Karpas-422 (cell line): ENCODE data around the gene KCNK1. TPM values are rescaled to one million over a fixed set of nuclear protein-coding genes. Genes with fewer than 3 reads are reported as not detected.

Experiments used
- DNase-seq: peaks from one replicate; pipeline ENCODE4 v3.0.0-alpha.2; 2015
- H2AFZ ChIP-seq: fragments of 200-600 bp; sonication (generic); 2 replicates; pipeline ENCODE4 v1.6.1; 2014; ENCODE audit warnings: antibody characterized with exemption, low read length, mixed read lengths
- H3K27ac ChIP-seq: fragments of 200-600 bp; sonication (generic); 2 replicates; pipeline ENCODE4 v1.5.1; 2014; ENCODE audit warnings: mild to moderate bottlenecking, low read length, moderate library complexity
- H3K27me3 ChIP-seq: fragments of 200-600 bp; sonication (generic); 2 replicates; pipeline ENCODE4 v1.6.1; 2014; ENCODE audit warnings: low read length, mixed read lengths
- H3K36me3 ChIP-seq: fragments of 200-600 bp; sonication (generic); 2 replicates; pipeline ENCODE4 v1.6.1; 2014; ENCODE audit warnings: low read length, mixed read lengths; ENCODE audit not compliant: insufficient read depth
- H3K4me1 ChIP-seq: fragments of 200-600 bp; sonication (generic); 2 replicates; pipeline ENCODE4 v1.6.1; 2014; ENCODE audit warnings: mild to moderate bottlenecking, low read length, mixed read lengths
- H3K4me2 ChIP-seq: fragments of 200-600 bp; sonication (generic); 2 replicates; pipeline ENCODE4 v1.6.1; 2014; ENCODE audit warnings: low read length, low read depth, mild to moderate bottlenecking; ENCODE audit not compliant: poor library complexity, severe bottlenecking
- H3K4me3 ChIP-seq: fragments of 200-600 bp; sonication (generic); 2 replicates; pipeline ENCODE4 v1.5.1; 2014; ENCODE audit warnings: mild to moderate bottlenecking, antibody characterized with exemption, low read length, mixed read lengths
- H3K79me2 ChIP-seq: fragments of 200-600 bp; sonication (generic); 2 replicates; pipeline ENCODE4 v1.6.1; 2014; ENCODE audit warnings: mild to moderate bottlenecking, low read length, mixed read lengths
- H3K9ac ChIP-seq: fragments of 200-600 bp; sonication (generic); 2 replicates; pipeline ENCODE4 v1.6.0; 2014; ENCODE audit warnings: low read length
- H3K9me2 ChIP-seq: fragments of 200-600 bp; sonication (generic), shearing (Covaris generic); replicated peaks from 2 replicates; pipeline ENCODE4 v1.6.0; 2014; ENCODE audit warnings: mild to moderate bottlenecking, low read length, moderate library complexity; ENCODE audit not compliant: insufficient read depth
- H3K9me3 ChIP-seq: fragments of 300-700, 200-600 bp; sonication (generic); 2 replicates; pipeline ENCODE4 v1.6.1; 2014; ENCODE audit warnings: low read length, mixed read lengths
- H4K20me1 ChIP-seq: fragments of 200-600 bp; sonication (generic); 2 replicates; pipeline ENCODE4 v1.6.1; 2014; ENCODE audit warnings: mild to moderate bottlenecking, antibody characterized with exemption, low read length, low read depth; ENCODE audit not compliant: insufficient read depth
- total RNA-seq: library from RNA; depleted of rRNA; stranded (reverse); fragments of >200 nt; shearing (Covaris generic); gene quantifications from 2 replicates; pipeline ENCODE4 v1.2.3, GENCODE V29; 2014; ENCODE audit warnings: low replicate concordance

The KCNK1 gene
- total RNA-seq, 1 experiment from 2014 or later: not detected

GRCh38 chr1:233647636-233648035 lies 33.7 kb downstream of the KCNK1 start:
- H3K4me2 ChIP-seq: no peak overlapping the region
- H3K9me3 ChIP-seq: no peaks in the 10 kb centered on the region
- H3K27me3 ChIP-seq: no peaks in the 10 kb centered on the region
- H3K27ac ChIP-seq: no peak overlapping the region
- no peaks in the 10 kb centered on the region for H3K36me3 ChIP-seq
- H4K20me1 ChIP-seq: no peaks in the 10 kb centered on the region
- no peaks in the 10 kb centered on the region for H3K79me2 ChIP-seq
- no peaks in the 10 kb centered on the region for H3K4me1 ChIP-seq
- no peak for DNase-seq
- H3K9me2 ChIP-seq: no peaks in the 10 kb centered on the region
- H2AFZ ChIP-seq: no peak overlapping the region
- H3K9ac ChIP-seq: no peak overlapping the region
- H3K4me3 ChIP-seq: no peak overlapping the region

- Histone ChIP-seq H3K4me1 (no peaks in the 10 kb centered on the region), H3K9ac (no peak overlapping the region), H2AFZ (no peak overlapping the region), H3K36me3 (no peaks in the 10 kb centered on the region), H4K20me1 (no peaks in the 10 kb centered on the region), H3K4me3 (no peak overlapping the region), H3K27me3 (no peaks in the 10 kb centered on the region), H3K9me3 (no peaks in the 10 kb centered on the region), H3K27ac (no peak overlapping the region), H3K9me2 (no peaks in the 10 kb centered on the region), H3K4me2 (no peak overlapping the region), H3K79me2 (no peaks in the 10 kb centered on the region)
- no peak for DNase-seq
Observed at GRCh38 chr1:233651061-233651460, 37.2 kb downstream of the KCNK1 start.

GRCh38 chr1:233651563-233652233 lies 37.8 kb downstream of the KCNK1 start:
- Histone ChIP-seq H3K9ac (no peak overlapping the region), H3K36me3 (no peaks in the 10 kb centered on the region), H3K4me1 (no peaks in the 10 kb centered on the region), H3K27me3 (no peaks in the 10 kb centered on the region), H3K27ac (no peak overlapping the region), H2AFZ (no peak overlapping the region), H3K4me3 (no peak overlapping the region), H4K20me1 (no peaks in the 10 kb centered on the region), H3K9me3 (no peaks in the 10 kb centered on the region), H3K9me2 (no peaks in the 10 kb centered on the region), H3K79me2 (no peaks in the 10 kb centered on the region), H3K4me2 (no peak overlapping the region)
- DNase-seq: no peak

GRCh38 chr1:233652526-233652925 lies 38.6 kb downstream of the KCNK1 start:
- Histone ChIP-seq H2AFZ (no peak overlapping the region), H3K36me3 (no peaks in the 10 kb centered on the region), H3K27me3 (no peaks in the 10 kb centered on the region), H3K9ac (no peak overlapping the region), H3K79me2 (no peaks in the 10 kb centered on the region), H3K9me3 (no peaks in the 10 kb centered on the region), H3K4me3 (no peak overlapping the region), H4K20me1 (no peaks in the 10 kb centered on the region), H3K9me2 (no peaks in the 10 kb centered on the region), H3K4me2 (no peak overlapping the region), H3K27ac (no peak overlapping the region), H3K4me1 (no peaks in the 10 kb centered on the region)
- no peak for DNase-seq

GRCh38 chr1:233654658-233655280 lies 40.9 kb downstream of the KCNK1 start:
- H3K27me3 ChIP-seq: no peaks in the 10 kb centered on the region
- H3K9me3 ChIP-seq: no peaks in the 10 kb centered on the region
- no peaks in the 10 kb centered on the region for H3K36me3 ChIP-seq
- no peaks in the 10 kb centered on the region for H3K79me2 ChIP-seq
- H3K4me3 ChIP-seq: no peak overlapping the region
- DNase-seq: no peak
- no peaks in the 10 kb centered on the region for H3K9me2 ChIP-seq
- H2AFZ ChIP-seq: no peak overlapping the region
- H4K20me1 ChIP-seq: no peaks in the 10 kb centered on the region
- no peaks in the 10 kb centered on the region for H3K4me1 ChIP-seq
- no peak overlapping the region for H3K27ac ChIP-seq
- H3K4me2 ChIP-seq: no peak overlapping the region
- no peak overlapping the region for H3K9ac ChIP-seq

- no peaks in the 10 kb centered on the region for H4K20me1 ChIP-seq
- H3K4me2 ChIP-seq: no peak overlapping the region
- no peak for DNase-seq
- H3K36me3 ChIP-seq: no peaks in the 10 kb centered on the region
- H3K4me3 ChIP-seq: no peak overlapping the region
- no peaks in the 10 kb centered on the region for H3K9me3 ChIP-seq
- no peak overlapping the region for H2AFZ ChIP-seq
- H3K27me3 ChIP-seq: no peaks in the 10 kb centered on the region
- H3K9ac ChIP-seq: no peak overlapping the region
- H3K9me2 ChIP-seq: no peaks in the 10 kb centered on the region
- no peaks in the 10 kb centered on the region for H3K4me1 ChIP-seq
- H3K27ac ChIP-seq: no peak overlapping the region
- no peaks in the 10 kb centered on the region for H3K79me2 ChIP-seq
Observed at GRCh38 chr1:233655301-233655740, 41.4 kb downstream of the KCNK1 start.

- Histone ChIP-seq H3K9me3 (no peaks in the 10 kb centered on the region), H3K9me2 (no peaks in the 10 kb centered on the region), H3K9ac (no peak overlapping the region), H3K4me1 (no peaks in the 10 kb centered on the region), H3K27ac (no peak overlapping the region), H3K36me3 (no peaks in the 10 kb centered on the region), H3K79me2 (no peaks in the 10 kb centered on the region), H2AFZ (no peak overlapping the region), H3K4me2 (no peak overlapping the region), H3K27me3 (no peaks in the 10 kb centered on the region), H3K4me3 (no peak overlapping the region), H4K20me1 (no peaks in the 10 kb centered on the region)
- no peak for DNase-seq
Observed at GRCh38 chr1:233656032-233656635, 42.2 kb downstream of the KCNK1 start.

GRCh38 chr1:233656687-233657086 lies 42.8 kb downstream of the KCNK1 start:
- Histone ChIP-seq H2AFZ (no peak overlapping the region), H3K27me3 (no peaks in the 10 kb centered on the region), H3K4me1 (no peaks in the 10 kb centered on the region), H3K36me3 (no peaks in the 10 kb centered on the region), H3K9me3 (no peaks in the 10 kb centered on the region), H3K4me2 (no peak overlapping the region), H3K9me2 (no peaks in the 10 kb centered on the region), H4K20me1 (no peaks in the 10 kb centered on the region), H3K9ac (no peak overlapping the region), H3K4me3 (no peak overlapping the region), H3K27ac (no peak overlapping the region), H3K79me2 (no peaks in the 10 kb centered on the region)
- DNase-seq: no peak
